H1 (cell line): ENCODE results near the gene RELN.

ENCODE experiments used
- ASH2L ChIP-seq: fragments of 200-600, 300-600 bp; sonication (generic); IDR thresholded peaks from one replicate; pipeline ENCODE4 v1.7.1; 2017; ENCODE audit warnings: low read length
- EP300 ChIP-seq, 2 experiments: IDR thresholded peaks; 1 replicate in 1 of 2; 2 replicates in 1 of 2; pipeline ENCODE4 v1.6.1; 2011 to 2012; ENCODE audit warnings: low read depth in 2 of 2, low read length in 2 of 2, mild to moderate bottlenecking in 2 of 2, borderline replicate concordance in 1 of 2, inconsistent platforms in 1 of 2, moderate library complexity in 1 of 2
- EZH2 ChIP-seq: fragments of 200-600 bp; sonication (generic); IDR thresholded peaks from 2 replicates; pipeline ENCODE4 v1.7.1; 2012; ENCODE audit warnings: low read depth, mild to moderate bottlenecking, moderate library complexity, low read length, inconsistent platforms; ENCODE audit not compliant: severe bottlenecking
- TF ChIP-seq, protein P1 (sequence below), 3 experiments: IDR thresholded peaks; 1 replicate in 2 of 3; 2 replicates in 1 of 3; pipeline versions ENCODE4 v1.5.1 to v1.6.1; 2011; ENCODE audit warnings: low read length in 3 of 3, mild to moderate bottlenecking in 3 of 3, inconsistent platforms in 2 of 3, low read depth in 1 of 3, moderate library complexity in 1 of 3; ENCODE audit not compliant: insufficient read depth in 1 of 3; ENCODE audit errors: control extremely low read depth in 1 of 3

DNA sequence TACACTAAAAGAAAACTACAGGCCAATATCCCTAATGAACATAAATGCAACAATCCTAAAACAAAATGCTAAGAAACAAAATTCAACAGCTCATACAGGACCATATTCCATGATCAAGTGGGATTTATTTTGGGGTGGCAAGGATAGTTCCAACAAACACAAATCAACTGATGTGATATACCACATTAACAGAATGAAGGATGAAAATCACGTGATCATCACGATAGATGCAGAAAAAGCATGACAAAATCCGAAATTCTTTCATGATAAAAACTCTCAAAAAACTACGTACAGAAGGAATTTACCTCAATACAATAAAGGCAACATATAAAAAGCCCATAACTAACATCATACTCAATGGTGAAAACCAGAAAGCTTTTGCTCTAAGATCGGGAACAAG is 124.0 kb downstream of the RELN start:
- TF ChIP-seq EP300 (IDR thresholded peaks at IDR 0.05; ENCODE audit: borderline replicate concordance in 1 of 2, low read depth in 2 of 2, low read length in 2 of 2) = no peak
- no peak for TF ChIP-seq ASH2L
- TF ChIP-seq EZH2 = no peak
- TF ChIP-seq, protein P1, sequence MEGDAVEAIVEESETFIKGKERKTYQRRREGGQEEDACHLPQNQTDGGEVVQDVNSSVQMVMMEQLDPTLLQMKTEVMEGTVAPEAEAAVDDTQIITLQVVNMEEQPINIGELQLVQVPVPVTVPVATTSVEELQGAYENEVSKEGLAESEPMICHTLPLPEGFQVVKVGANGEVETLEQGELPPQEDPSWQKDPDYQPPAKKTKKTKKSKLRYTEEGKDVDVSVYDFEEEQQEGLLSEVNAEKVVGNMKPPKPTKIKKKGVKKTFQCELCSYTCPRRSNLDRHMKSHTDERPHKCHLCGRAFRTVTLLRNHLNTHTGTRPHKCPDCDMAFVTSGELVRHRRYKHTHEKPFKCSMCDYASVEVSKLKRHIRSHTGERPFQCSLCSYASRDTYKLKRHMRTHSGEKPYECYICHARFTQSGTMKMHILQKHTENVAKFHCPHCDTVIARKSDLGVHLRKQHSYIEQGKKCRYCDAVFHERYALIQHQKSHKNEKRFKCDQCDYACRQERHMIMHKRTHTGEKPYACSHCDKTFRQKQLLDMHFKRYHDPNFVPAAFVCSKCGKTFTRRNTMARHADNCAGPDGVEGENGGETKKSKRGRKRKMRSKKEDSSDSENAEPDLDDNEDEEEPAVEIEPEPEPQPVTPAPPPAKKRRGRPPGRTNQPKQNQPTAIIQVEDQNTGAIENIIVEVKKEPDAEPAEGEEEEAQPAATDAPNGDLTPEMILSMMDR (IDR thresholded peaks at IDR 0.05; ENCODE audit: control extremely low read depth in 1 of 3, insufficient read depth in 1 of 3, low read depth in 1 of 3, low read length in 3 of 3) = no peak
